Testis (tissue), 2 donors: ENCODE results near the gene UBAC2.

Experiments
- CTCF ChIP-seq, 3 experiments: fragments of 450-650 bp in 2 of 3; fragments of 200-600 bp in 1 of 3; sonication (generic) in 1 of 3; IDR thresholded peaks; one replicate each; pipeline ENCODE4 v1.5.1; 2016 to 2019; ENCODE audit warnings: antibody characterized with exemption in 3 of 3, mild to moderate bottlenecking in 2 of 3, moderate library complexity in 1 of 3
- POLR2A ChIP-seq: fragments of 450-650 bp; IDR thresholded peaks from one replicate; pipeline ENCODE4 v1.6.1; 2017; ENCODE audit warnings: antibody characterized with exemption, mild to moderate bottlenecking, moderate library complexity

GRCh38 chr13:99340638-99341037, 140.0 kb downstream of the UBAC2 start:
- TF ChIP-seq POLR2A (no peak), CTCF (IDR thresholded peaks at IDR 0.05) (no peak)
